Pancreas (tissue), 10 donors: ENCODE results near the gene LCAT. TPM values are rescaled to one million over a fixed set of nuclear protein-coding genes. Genes with fewer than 3 reads are reported as not detected.

Experiments
- ATAC-seq, 4 donors: fragments of 200-7000 bp; cut with Tn5 transposase; one replicate each; pipeline versions ENCODE4 v1.8.0 to v1.9.1; 2020; ENCODE audit warnings: mild to moderate bottlenecking in 4 of 4, moderate library complexity in 4 of 4
- DNase-seq, 6 donors: peaks; one replicate each; pipeline ENCODE4 v3.0.0-alpha.2; 2020
- FAIRE-seq: peaks from 2 replicates; lab custom pipeline; 2012; peaks lifted over from hg19 to GRCh38; lab: Jason Lieb, UNC
- H3K27ac ChIP-seq, 4 donors: fragments of 200-600 bp; sonication (generic); 1 replicate in 3 of 4; 2 replicates in 1 of 4; pipeline versions ENCODE4 v1.5.0 to v1.8.0; 2020
- H3K27me3 ChIP-seq, 4 donors: fragments of 200-600 bp; one replicate each; pipeline ENCODE4 v1.8.0; 2021
- H3K36me3 ChIP-seq, 3 donors: fragments of 200-600 bp; sonication (generic) in 1 of 3; one replicate each; pipeline versions ENCODE4 v1.5.0 to v1.8.0; 2020 to 2021
- H3K4me1 ChIP-seq, 3 donors: fragments of 200-600 bp; one replicate each; pipeline ENCODE4 v1.8.0; 2021
- H3K4me3 ChIP-seq, 4 donors: fragments of 200-600 bp; sonication (generic) in 2 of 4; one replicate each; pipeline versions ENCODE4 v1.5.0 to v1.8.0; 2020 to 2021
- H3K9me3 ChIP-seq, 4 donors: fragments of 200-600 bp; one replicate each; pipeline ENCODE4 v1.8.0; 2021
- CTCF ChIP-seq, 4 donors: fragments of 200-600 bp; sonication (generic) in 3 of 4; IDR thresholded peaks; one replicate each; pipeline versions ENCODE4 v1.5.0 to v1.8.0; 2021; ENCODE audit warnings: antibody characterized with exemption in 4 of 4
- WGBS, 2 donors: extraction: QIAGEN DNeasy Blood & Tissue Kit; methylation state at CpG; one replicate each; pipeline ENCODE4 v1.1.7; 2013; 5-methylcytosine and 5-hydroxymethylcytosine counted together
- intact Hi-C, 3 donors: fragments of 100-400 bp; cut with DNase I; formaldehyde crosslinking; loops; one replicate each; pipeline versions ENCODE4 v1.11.1 to v1.14.2; 2022
- polyA plus RNA-seq, 2 donors: library from polyadenylated mRNA; stranded (reverse); fragments of 200-250 nt; gene quantifications; one replicate each; pipeline ENCODE4 v1.2.3, GENCODE V29; 2013
- total RNA-seq, 6 donors: library from RNA; stranded (reverse); fragmentation: NEBNext Ultra II Directional in 4 of 6; extraction: Animal tissue kit (Norgen Biotek cat#: 25700) in 4 of 6; gene quantifications; one replicate each; pipeline versions ENCODE4 v1.2.1 to v1.2.4, GENCODE V29; 2021 to 2023
- donor health status: healthy with polysubstance abuse.
- donor health status: DM: no; HTN: no; CAD: no; lungs with moderate emphysema.
- donor health status: DM: no; HTN: no; CAD: no.
- donor health status: control.
- donor health status: control.
- donor health status: Bipolar disorder and iron deficiency.
- donor health status: DM: yes; HTN: yes; CAD: no.
- donor health status: DM: no; HTN: no; CAD: no.
- donor health status: DM: no; HTN: no; CAD: no.
- donor health status: DM: yes; HTN: yes; CAD: no.

LCAT gene
- total and polyA plus RNA-seq, 8 donors = 2.8 to 65.5 (median 10.3) TPM

- Histone ChIP-seq H3K4me1 (peaks cover 0 to 6% (median 5%) of the 10 kb centered on the region in 3 donors), H3K36me3 (peaks cover 0 to 5% (median 0%) of the 10 kb centered on the region in 3 donors), H3K27me3 (no peaks in the 10 kb centered on the region), H3K27ac (peak overlapping the region; percentile 70 to 85 (median 80)), H3K4me3 (no peak overlapping the region), H3K9me3 (no peaks in the 10 kb centered on the region)
- ATAC-seq (peak in 3 of 4 donors; percentile 5 to 16 (median 6)), DNase-seq (peak in 5 of 6 donors; percentile 59 to 89 (median 68)), FAIRE-seq (no peak)
- TF ChIP-seq CTCF (IDR thresholded peaks at IDR 0.05) = no peak
- intact Hi-C loops = loop anchor here in 1 of 3 donors (10.0 kb wide), 1 partner anchor 253 kb away; no protein-coding TSS in a partner anchor
- 49 to 52% methylated on average over 22 of the region's 22 CpGs for WGBS, 2 donors
These were observed 16.6 kb downstream of the LCAT start for GRCh38 chr16:67927131-67927941.

- peak in 5 of 6 donors; percentile 72 to 94 (median 85) for DNase-seq
These were observed 17.7 kb downstream of the LCAT start for GRCh38 chr16:67926181-67926750.

GRCh38 chr16:67924140-67924906 lies 19.6 kb downstream of the LCAT start:
- TF ChIP-seq CTCF (IDR thresholded peaks at IDR 0.05) = no peak
- ATAC-seq = peak in 1 of 4 donors; percentile 0
- 70 to 74% methylated on average over 10 of the region's 10 CpGs for WGBS, 2 donors
- intact Hi-C loops = loop anchor here in 1 of 3 donors (10.0 kb wide), 1 partner anchor 250 kb away; no protein-coding TSS in a partner anchor
- Histone ChIP-seq H3K27ac (peak overlapping the region in 1 of 4 donors; percentile 23), H3K4me3 (no peak overlapping the region), H3K36me3 (no peaks in the 10 kb centered on the region), H3K9me3 (no peaks in the 10 kb centered on the region), H3K27me3 (no peaks in the 10 kb centered on the region), H3K4me1 (peaks cover 0 to 4% (median 3%) of the 10 kb centered on the region in 3 donors)
- peak in 3 of 6 donors; percentile 49 to 81 (median 61) for DNase-seq
- no peak for FAIRE-seq

More at GRCh38 chr16:67926181-67926750, 17.7 kb downstream of the LCAT start:
- Histone ChIP-seq H3K4me1 (peaks cover 0 to 5% (median 4%) of the 10 kb centered on the region in 3 donors), H3K27ac (peak overlapping the region; percentile 70 to 85 (median 80)), H3K4me3 (no peak overlapping the region), H3K36me3 (peaks cover 0 to 5% (median 0%) of the 10 kb centered on the region in 3 donors), H3K9me3 (no peaks in the 10 kb centered on the region), H3K27me3 (no peaks in the 10 kb centered on the region)
- FAIRE-seq (no peak), ATAC-seq (peak; percentile 29 to 72 (median 45))
- 20 to 26% methylated on average over 13 of the region's 13 CpGs for WGBS, 2 donors
- intact Hi-C loops = loop anchor here in 1 of 3 donors (10.0 kb wide), 1 partner anchor 251 kb away; no protein-coding TSS in a partner anchor
- no peak for TF ChIP-seq CTCF (IDR thresholded peaks at IDR 0.05)

DNA sequence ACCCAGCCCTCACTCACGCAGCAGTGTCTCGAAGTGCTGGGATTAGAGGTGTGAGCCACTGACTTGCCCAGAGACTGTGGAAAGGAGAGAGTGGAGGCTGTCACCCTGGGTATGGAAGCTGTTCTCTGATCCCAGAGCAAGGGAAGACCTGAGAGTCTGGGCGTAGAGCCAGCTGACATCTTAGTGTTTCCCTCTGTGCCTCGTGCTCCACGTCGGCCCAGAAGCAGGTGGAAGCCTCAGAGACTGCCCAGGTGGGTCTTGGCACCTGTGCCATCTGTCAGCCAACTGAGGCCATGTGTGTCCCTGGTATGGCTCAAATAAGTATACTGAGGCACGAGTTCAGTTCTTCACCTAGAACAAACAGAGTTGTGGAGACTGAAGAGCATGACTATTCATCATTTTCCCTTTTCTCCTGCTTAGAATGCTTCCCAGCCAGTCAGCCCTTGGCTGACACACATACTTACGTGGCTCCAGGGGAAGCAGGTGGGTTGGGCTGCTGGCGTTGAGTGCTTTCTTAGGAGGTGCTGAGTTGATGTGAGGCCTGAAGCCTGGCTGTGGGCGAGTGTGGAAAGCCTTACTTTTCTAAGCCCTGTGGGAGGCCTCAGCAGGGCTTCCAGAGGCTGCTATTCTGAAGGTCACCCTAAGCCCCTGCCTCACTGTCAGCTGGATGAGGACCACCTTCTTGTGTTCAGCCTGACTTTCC lies 20.4 kb downstream of the LCAT start:
- Histone ChIP-seq H3K4me1 (peaks cover 0 to 3% (median 0%) of the 10 kb centered on the region in 3 donors), H3K27ac (peak overlapping the region in 2 of 4 donors; percentile 2 to 23), H3K9me3 (no peaks in the 10 kb centered on the region), H3K27me3 (no peaks in the 10 kb centered on the region), H3K36me3 (no peaks in the 10 kb centered on the region), H3K4me3 (no peak overlapping the region)
- intact Hi-C loops = loop anchor here in 1 of 3 donors (10.0 kb wide), 1 partner anchor 249 kb away; no protein-coding TSS in a partner anchor
- WGBS, 2 donors = 49 to 52% methylated on average over 10 of the region's 10 CpGs
- no peak for TF ChIP-seq CTCF (IDR thresholded peaks at IDR 0.05)
- DNase-seq = peak in 3 of 6 donors; percentile 52 to 80 (median 61)
- no peak for FAIRE-seq
- ATAC-seq = peak in 1 of 4 donors; percentile 17
